Adipocyte (in vitro differentiated cells): ENCODE data around the gene PMEL.
"Not testable (repeated sequence)": the region's sequence is repeated elsewhere in the genome, so short reads cannot be mapped to it uniquely, and the experiment has no call there.

Source experiments
- DNase-seq: peaks from one replicate; pipeline ENCODE4 v3.0.0-alpha.2; 2015; ENCODE audit warnings: low read depth
- H3K27me3 ChIP-seq: replicated peaks from 2 replicates; pipeline ENCODE4 v1.7.0; 2013; ENCODE audit warnings: mild to moderate bottlenecking, low read length, moderate library complexity; ENCODE audit not compliant: control insufficient read depth, insufficient read depth
- H3K36me3 ChIP-seq: 2 replicates; pipeline ENCODE4 v1.7.0; 2013; ENCODE audit warnings: low read length, mild to moderate bottlenecking, moderate library complexity; ENCODE audit not compliant: control insufficient read depth, insufficient read depth, severe bottlenecking
- H3K4me1 ChIP-seq: 2 replicates; pipeline ENCODE4 v1.7.0; 2013; ENCODE audit warnings: mild to moderate bottlenecking, low read length, moderate library complexity; ENCODE audit not compliant: control insufficient read depth, insufficient read depth
- H3K4me3 ChIP-seq: 2 replicates; pipeline ENCODE4 v1.7.0; 2013; ENCODE audit warnings: mild to moderate bottlenecking, low read length, moderate library complexity
- H3K9ac ChIP-seq: 2 replicates; pipeline ENCODE4 v1.7.0; 2013; ENCODE audit warnings: mild to moderate bottlenecking, low read length, moderate library complexity
- H3K9me3 ChIP-seq: 2 replicates; pipeline ENCODE4 v1.7.0; 2013; ENCODE audit warnings: mild to moderate bottlenecking, low read length, moderate library complexity; ENCODE audit not compliant: control insufficient read depth

The PMEL gene

GRCh38 chr12:55926738-55927587, 38.9 kb downstream of the PMEL start:
- Histone ChIP-seq H3K4me3 (peak overlapping the region; percentile 88), H3K36me3 (peaks cover 11% of the 10 kb centered on the region), H3K9ac (peak overlapping the region; percentile 96), H3K27me3 (no peaks in the 10 kb centered on the region), H3K4me1 (peaks cover 47% of the 10 kb centered on the region), H3K9me3 (no peaks in the 10 kb centered on the region)
- peak; percentile 95 for DNase-seq

DNA sequence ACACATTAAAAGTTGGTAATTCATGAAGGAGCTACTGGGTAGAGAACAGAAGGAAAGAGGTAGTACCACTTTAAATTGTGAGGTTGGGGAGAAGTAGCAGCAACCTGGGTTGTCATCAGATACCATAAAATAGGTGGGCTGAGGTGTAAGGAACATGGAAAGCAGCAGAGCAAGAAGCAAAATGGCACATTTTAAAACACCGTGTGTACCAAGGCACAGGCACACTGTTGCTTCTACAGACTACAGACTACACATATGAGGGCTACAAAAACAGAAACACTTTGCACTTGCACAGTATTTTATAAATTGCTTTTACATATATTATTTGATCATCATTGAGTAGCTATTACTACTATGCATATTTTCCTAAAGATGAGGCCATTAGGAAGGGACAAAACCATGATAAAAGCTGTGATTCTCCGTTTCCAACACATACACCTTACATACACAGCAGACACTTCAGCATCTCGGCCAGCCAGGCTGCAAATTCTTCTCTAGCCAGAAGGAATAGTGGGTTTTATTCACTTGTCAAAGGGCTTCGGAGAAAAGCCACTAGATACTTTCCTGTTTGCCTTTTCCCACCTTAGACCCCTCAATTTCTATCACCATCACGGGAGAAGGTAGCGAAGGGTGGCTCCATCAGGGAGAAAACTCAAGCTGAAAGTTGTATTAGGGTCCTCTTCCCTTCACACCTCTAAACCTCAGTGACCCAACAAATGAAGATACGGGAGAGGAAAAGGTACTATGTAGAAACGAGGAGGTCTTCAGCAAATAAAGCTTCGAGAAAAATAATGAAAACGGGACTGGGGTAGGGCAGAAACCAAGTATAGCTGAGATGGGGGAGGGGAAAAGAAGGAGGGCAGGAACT, 39.7 kb downstream of the PMEL start:
- H3K4me3 ChIP-seq: peak overlapping the region; percentile 88
- peaks cover 14% of the 10 kb centered on the region for H3K36me3 ChIP-seq
- DNase-seq: no peak
- peak overlapping the region; percentile 96 for H3K9ac ChIP-seq
- H3K9me3 ChIP-seq: no peaks in the 10 kb centered on the region
- no peaks in the 10 kb centered on the region for H3K27me3 ChIP-seq
- peaks cover 44% of the 10 kb centered on the region for H3K4me1 ChIP-seq

GRCh38 chr12:55925371-55925770, 40.5 kb downstream of the PMEL start:
- H3K9me3 ChIP-seq: no peaks in the 10 kb centered on the region
- H3K36me3 ChIP-seq: peaks cover 14% of the 10 kb centered on the region
- peak overlapping the region; percentile 88 for H3K4me3 ChIP-seq
- peak overlapping the region; percentile 96 for H3K9ac ChIP-seq
- no peaks in the 10 kb centered on the region for H3K27me3 ChIP-seq
- H3K4me1 ChIP-seq: peaks cover 40% of the 10 kb centered on the region
- no peak for DNase-seq

DNA sequence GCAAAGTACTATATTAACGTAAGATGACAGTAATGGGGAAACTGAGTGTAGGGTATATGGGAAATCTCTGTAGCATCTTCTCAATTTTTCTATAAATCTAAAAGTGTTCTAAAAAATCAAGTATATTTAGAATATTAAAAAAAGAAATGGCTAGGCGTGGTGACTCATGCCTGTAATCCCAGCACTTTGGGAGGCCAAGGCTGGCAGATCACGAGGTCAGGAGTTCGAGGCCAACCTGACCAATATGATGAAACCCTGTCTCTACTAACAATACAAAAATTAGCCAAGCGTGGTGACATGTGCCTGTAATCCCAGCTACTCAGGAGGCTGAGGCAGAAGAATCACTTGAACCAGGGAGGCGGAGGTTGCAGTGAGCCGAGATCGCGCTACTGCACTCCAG, 42.2 kb downstream of the PMEL start:
- DNase-seq, H3K27me3 ChIP-seq, H3K9ac ChIP-seq, H3K4me3 ChIP-seq, H3K9me3 ChIP-seq: not testable (repeated sequence)
- peaks cover 26% of the 10 kb centered on the region for H3K4me1 ChIP-seq
- H3K36me3 ChIP-seq: peaks cover 14% of the 10 kb centered on the region

DNA sequence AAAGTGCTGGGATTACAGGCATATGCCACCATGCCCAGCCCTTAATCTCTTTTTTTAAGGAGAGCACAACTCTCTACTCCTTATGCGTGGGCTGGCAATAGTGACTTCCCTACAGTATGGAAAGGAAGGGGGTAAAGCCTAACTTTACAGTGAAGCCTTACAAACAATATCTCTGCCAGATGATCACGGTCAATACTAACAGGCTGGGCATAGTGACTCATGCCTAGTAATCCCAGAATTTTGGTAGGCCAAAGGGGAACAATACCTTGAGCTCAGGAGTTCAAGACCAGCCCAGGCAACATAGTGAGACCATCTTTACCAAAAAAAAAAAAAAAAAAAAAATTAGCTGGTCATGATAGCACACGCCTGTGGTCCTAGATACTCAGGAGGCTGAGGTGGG, 43.7 kb downstream of the PMEL start:
- Histone ChIP-seq H3K27me3 (no peaks in the 10 kb centered on the region), H3K4me1 (peaks cover 23% of the 10 kb centered on the region), H3K4me3 (no peak overlapping the region), H3K36me3 (peaks cover 14% of the 10 kb centered on the region), H3K9ac (no peak overlapping the region), H3K9me3 (no peaks in the 10 kb centered on the region)
- DNase-seq: no peak

- H3K9me3 ChIP-seq, H3K4me3 ChIP-seq, DNase-seq, H3K9ac ChIP-seq, H3K27me3 ChIP-seq, H3K4me1 ChIP-seq: not testable (repeated sequence)
- peaks cover 24% of the 10 kb centered on the region for H3K36me3 ChIP-seq
These were observed 46.8 kb downstream of the PMEL start for GRCh38 chr12:55919032-55919431.

DNA sequence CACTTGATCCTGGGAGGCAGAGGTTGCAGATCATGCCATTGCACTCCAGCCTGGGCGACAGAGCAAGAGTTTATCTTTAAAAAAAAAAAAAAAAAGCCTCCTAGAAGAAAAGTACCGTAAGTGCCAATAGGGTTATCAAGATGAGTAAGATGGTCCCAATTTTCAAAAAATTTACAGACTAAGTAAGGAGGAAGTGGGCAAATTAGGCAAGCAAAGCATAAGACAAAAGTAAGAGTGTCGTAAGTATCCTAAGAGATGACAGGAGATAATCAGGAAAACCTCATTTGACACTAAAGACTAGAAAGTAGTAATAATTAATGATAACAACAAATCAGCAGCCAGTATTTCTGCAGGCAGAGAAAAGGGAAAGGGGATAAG, 50.4 kb downstream of the PMEL start:
- Histone ChIP-seq H3K9me3 (no peaks in the 10 kb centered on the region), H3K4me3 (no peak overlapping the region), H3K9ac (no peak overlapping the region), H3K36me3 (peaks cover 23% of the 10 kb centered on the region), H3K4me1 (no peaks in the 10 kb centered on the region), H3K27me3 (no peaks in the 10 kb centered on the region)
- no peak for DNase-seq

DNA sequence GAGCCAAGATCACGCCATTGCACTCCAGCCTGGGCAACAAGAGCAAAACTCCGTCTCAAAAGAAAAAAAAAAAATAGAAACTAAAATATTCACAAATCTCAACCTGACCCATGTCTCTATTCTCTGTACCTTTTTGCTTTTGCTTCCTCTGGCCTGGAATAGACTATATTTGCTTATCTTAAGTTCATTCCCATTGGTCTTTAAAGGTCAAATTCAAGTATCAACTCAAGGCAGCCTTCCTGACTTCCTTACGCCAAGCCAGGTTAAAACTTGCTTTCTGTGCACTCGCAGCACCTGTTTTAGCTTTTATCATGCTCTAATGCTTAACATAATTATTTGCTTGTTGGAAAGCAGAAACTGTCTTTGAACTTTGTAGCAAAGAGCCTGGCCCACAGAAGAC, 52.9 kb downstream of the PMEL start:
- Histone ChIP-seq H3K4me1 (peaks cover 13% of the 10 kb centered on the region), H3K9me3 (no peaks in the 10 kb centered on the region), H3K9ac (no peak overlapping the region), H3K36me3 (peaks cover 23% of the 10 kb centered on the region), H3K4me3 (no peak overlapping the region), H3K27me3 (no peaks in the 10 kb centered on the region)
- no peak for DNase-seq

GRCh38 chr12:55909513-55909884, 56.3 kb downstream of the PMEL start:
- Histone ChIP-seq H3K36me3 (peaks cover 17% of the 10 kb centered on the region), H3K4me1 (peaks cover 18% of the 10 kb centered on the region), H3K9me3 (no peaks in the 10 kb centered on the region), H3K9ac (no peak overlapping the region), H3K27me3 (no peaks in the 10 kb centered on the region), H3K4me3 (no peak overlapping the region)
- no peak for DNase-seq

DNA sequence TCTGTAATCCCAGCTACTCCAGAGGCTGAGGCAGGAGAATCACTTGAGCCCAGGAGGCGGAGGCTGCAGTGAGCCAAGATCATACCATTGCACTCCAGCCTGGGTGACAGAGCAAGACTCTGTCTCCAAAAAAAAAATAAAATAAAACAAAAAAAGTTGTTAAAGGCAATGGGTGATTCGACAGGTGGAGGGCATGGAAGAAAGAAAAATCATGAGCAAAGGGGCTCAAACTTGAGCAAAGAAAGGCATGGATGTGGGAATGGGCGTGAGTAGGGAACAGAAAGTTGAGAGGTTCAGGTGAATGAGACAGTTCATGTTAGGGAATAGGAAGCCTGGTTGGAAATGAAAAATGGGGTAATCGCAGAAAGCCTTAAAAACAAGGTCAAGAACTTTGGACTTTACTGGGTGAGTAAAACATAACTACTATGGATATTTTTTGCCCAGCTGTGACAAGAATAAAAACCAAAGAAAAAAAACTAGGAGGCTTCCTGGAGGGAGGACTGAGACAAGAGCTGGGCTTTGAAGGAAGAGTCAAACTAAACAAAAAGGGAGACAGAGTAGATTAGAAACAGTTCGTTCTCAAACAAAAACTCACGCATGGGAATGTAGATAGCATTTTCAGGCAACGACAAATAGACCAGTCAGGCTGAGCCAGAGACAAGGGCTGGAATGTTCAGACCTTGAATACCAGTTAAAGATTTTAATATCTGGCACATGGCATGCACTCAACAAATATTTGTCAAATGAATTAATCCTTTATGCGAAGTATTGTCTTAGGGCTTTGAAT, 56.9 kb downstream of the PMEL start:
- Histone ChIP-seq H3K4me3 (peak overlapping the region; percentile 13), H3K27me3 (no peaks in the 10 kb centered on the region), H3K4me1 (peaks cover 18% of the 10 kb centered on the region), H3K9ac (no peak overlapping the region), H3K9me3 (no peaks in the 10 kb centered on the region), H3K36me3 (peaks cover 12% of the 10 kb centered on the region)
- DNase-seq: peak; percentile 38

- no peak overlapping the region for H3K4me3 ChIP-seq
- peaks cover 25% of the 10 kb centered on the region for H3K36me3 ChIP-seq
- DNase-seq: peak; percentile 38
- H3K9me3 ChIP-seq: no peaks in the 10 kb centered on the region
- H3K9ac ChIP-seq: no peak overlapping the region
- no peaks in the 10 kb centered on the region for H3K27me3 ChIP-seq
- H3K4me1 ChIP-seq: peaks cover 18% of the 10 kb centered on the region
These were observed 59.8 kb downstream of the PMEL start for GRCh38 chr12:55906056-55906455.
